PFSK-1 (cell line): Measurements from ENCODE around the gene PAPSS2.

ENCODE experiments used
- POLR2AphosphoS5 ChIP-seq: IDR thresholded peaks from 2 replicates; pipeline ENCODE4 v1.6.1; 2012; ENCODE audit warnings: low read depth, mild to moderate bottlenecking, control low read depth, low read length, moderate library complexity
- SIN3A ChIP-seq: IDR thresholded peaks from 2 replicates; pipeline ENCODE4 v1.6.1; 2012; ENCODE audit warnings: mild to moderate bottlenecking, low read length, moderate library complexity, borderline replicate concordance; ENCODE audit not compliant: insufficient read depth
- TAF1 ChIP-seq: IDR thresholded peaks from 2 replicates; pipeline ENCODE4 v1.6.1; 2012; ENCODE audit warnings: low read length, control low read depth, borderline replicate concordance; ENCODE audit not compliant: insufficient read depth

- TF ChIP-seq POLR2AphosphoS5 = no peak
- no peak for TF ChIP-seq TAF1
- no peak for TF ChIP-seq SIN3A
Observed at GRCh38 chr10:87746911-87747310, 87.2 kb downstream of the PAPSS2 start.
